ENCODE measurements around the gene NUDT3.
"Not testable (repeated sequence)": the region's sequence is repeated elsewhere in the genome, so short reads cannot be mapped to it uniquely, and the experiment has no call there.

NUDT3 gene

GRCh38 chr6:34391786-34392496 lies 528 bp downstream of the NUDT3 start:
- peak; percentile 38 to 48 for DNase-seq

GRCh38 chr6:34391473-34391785 lies 1.0 kb downstream of the NUDT3 start:
- no peak for DNase-seq

- no peak for DNase-seq
Measured at GRCh38 chr6:34390531-34391472, 1.7 kb downstream of the NUDT3 start.

- no peak for DNase-seq
Measured at GRCh38 chr6:34389034-34389433, 3.4 kb downstream of the NUDT3 start.

GRCh38 chr6:34388421-34388820 lies 4.0 kb downstream of the NUDT3 start:
- no peak for DNase-seq

GRCh38 chr6:34386316-34387137 lies 5.9 kb downstream of the NUDT3 start:
- no peak for DNase-seq

GRCh38 chr6:34385793-34386195 lies 6.7 kb downstream of the NUDT3 start:
- DNase-seq, result no peak

- no peak for DNase-seq
Measured at GRCh38 chr6:34384321-34385153, 7.9 kb downstream of the NUDT3 start.

- DNase-seq, result no peak
Measured at GRCh38 chr6:34383656-34384320, 8.7 kb downstream of the NUDT3 start.

GRCh38 chr6:34383161-34383631 lies 9.3 kb downstream of the NUDT3 start:
- no peak for DNase-seq

GRCh38 chr6:34381081-34381480 lies 11.4 kb downstream of the NUDT3 start:
- no peak for DNase-seq

- DNase-seq, result no peak
Measured at GRCh38 chr6:34378470-34378869, 14.0 kb downstream of the NUDT3 start.

GRCh38 chr6:34377984-34378383 lies 14.5 kb downstream of the NUDT3 start:
- DNase-seq, result no peak

- not testable (repeated sequence) for DNase-seq
Measured at GRCh38 chr6:34377571-34377970, 14.9 kb downstream of the NUDT3 start.

- DNase-seq, result no peak
Measured at GRCh38 chr6:34375833-34376232, 16.6 kb downstream of the NUDT3 start.

GRCh38 chr6:34374508-34374907 lies 18.0 kb downstream of the NUDT3 start:
- DNase-seq, result no peak

- no peak for DNase-seq
Measured at GRCh38 chr6:34374069-34374468, 18.4 kb downstream of the NUDT3 start.

- no peak for DNase-seq
Measured at GRCh38 chr6:34373511-34373910, 19.0 kb downstream of the NUDT3 start.

GRCh38 chr6:34371865-34372264 lies 20.6 kb downstream of the NUDT3 start:
- not testable (repeated sequence) for DNase-seq

- DNase-seq, result no peak
Measured at GRCh38 chr6:34370361-34370760, 22.1 kb downstream of the NUDT3 start.

GRCh38 chr6:34369385-34369784 lies 23.1 kb downstream of the NUDT3 start:
- no peak for DNase-seq

GRCh38 chr6:34366639-34366921 lies 25.9 kb downstream of the NUDT3 start:
- no peak for DNase-seq
